GM12878 (cell line): ENCODE measurements around the gene PCTP.

Experiments
- CREM ChIP-seq: IDR thresholded peaks from 2 replicates; pipeline ENCODE4 v1.6.1; 2014; ENCODE audit warnings: antibody characterized with exemption, low read depth
- TF ChIP-seq, protein P1 (sequence below): fragments of 450-650 bp; formaldehyde crosslinking; IDR thresholded peaks from 2 replicates; pipeline ENCODE4 v1.4.0; 2022; ENCODE audit warnings: mild to moderate bottlenecking, moderate library complexity

- TF ChIP-seq CREM, result no peak
- TF ChIP-seq, protein P1, sequence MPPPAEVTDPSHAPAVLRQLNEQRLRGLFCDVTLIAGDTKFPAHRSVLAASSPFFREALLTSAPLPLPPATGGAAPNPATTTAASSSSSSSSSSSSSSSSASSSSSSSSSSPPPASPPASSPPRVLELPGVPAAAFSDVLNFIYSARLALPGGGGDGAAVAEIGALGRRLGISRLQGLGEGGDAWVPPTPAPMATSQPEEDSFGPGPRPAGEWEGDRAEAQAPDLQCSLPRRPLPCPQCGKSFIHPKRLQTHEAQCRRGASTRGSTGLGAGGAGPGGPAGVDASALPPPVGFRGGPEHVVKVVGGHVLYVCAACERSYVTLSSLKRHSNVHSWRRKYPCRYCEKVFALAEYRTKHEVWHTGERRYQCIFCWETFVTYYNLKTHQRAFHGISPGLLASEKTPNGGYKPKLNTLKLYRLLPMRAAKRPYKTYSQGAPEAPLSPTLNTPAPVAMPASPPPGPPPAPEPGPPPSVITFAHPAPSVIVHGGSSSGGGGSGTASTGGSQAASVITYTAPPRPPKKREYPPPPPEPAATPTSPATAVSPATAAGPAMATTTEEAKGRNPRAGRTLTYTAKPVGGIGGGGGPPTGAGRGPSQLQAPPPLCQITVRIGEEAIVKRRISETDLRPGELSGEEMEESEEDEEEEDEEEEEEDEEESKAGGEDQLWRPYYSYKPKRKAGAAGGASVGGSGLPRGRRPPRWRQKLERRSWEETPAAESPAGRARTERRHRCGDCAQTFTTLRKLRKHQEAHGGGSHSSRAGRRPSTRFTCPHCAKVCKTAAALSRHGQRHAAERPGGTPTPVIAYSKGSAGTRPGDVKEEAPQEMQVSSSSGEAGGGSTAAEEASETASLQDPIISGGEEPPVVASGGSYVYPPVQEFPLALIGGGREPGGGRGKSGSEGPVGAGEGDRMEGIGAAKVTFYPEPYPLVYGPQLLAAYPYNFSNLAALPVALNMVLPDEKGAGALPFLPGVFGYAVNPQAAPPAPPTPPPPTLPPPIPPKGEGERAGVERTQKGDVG (CRISPR knock-in tag), result no peak
These were observed 71.2 kb downstream of the PCTP start for GRCh38 chr17:55822028-55822427.
